GM19023 (cell line): ENCODE results near the gene CAMSAP1.
A peak's percentile ranks its signal among the peaks of the same experiment; 100 is the strongest.
"Not testable (repeated sequence)": the region's sequence is repeated elsewhere in the genome, so short reads cannot be mapped to it uniquely, and the experiment has no call there.

ENCODE experiments used
- ATAC-seq: cut with Tn5 transposase; IDR thresholded peaks from one replicate; pipeline ENCODE4 v1.9.1; 2021; ENCODE audit warnings: mild to moderate bottlenecking, moderate library complexity; ENCODE audit not compliant: unreplicated experiment

Gene CAMSAP1

DNA sequence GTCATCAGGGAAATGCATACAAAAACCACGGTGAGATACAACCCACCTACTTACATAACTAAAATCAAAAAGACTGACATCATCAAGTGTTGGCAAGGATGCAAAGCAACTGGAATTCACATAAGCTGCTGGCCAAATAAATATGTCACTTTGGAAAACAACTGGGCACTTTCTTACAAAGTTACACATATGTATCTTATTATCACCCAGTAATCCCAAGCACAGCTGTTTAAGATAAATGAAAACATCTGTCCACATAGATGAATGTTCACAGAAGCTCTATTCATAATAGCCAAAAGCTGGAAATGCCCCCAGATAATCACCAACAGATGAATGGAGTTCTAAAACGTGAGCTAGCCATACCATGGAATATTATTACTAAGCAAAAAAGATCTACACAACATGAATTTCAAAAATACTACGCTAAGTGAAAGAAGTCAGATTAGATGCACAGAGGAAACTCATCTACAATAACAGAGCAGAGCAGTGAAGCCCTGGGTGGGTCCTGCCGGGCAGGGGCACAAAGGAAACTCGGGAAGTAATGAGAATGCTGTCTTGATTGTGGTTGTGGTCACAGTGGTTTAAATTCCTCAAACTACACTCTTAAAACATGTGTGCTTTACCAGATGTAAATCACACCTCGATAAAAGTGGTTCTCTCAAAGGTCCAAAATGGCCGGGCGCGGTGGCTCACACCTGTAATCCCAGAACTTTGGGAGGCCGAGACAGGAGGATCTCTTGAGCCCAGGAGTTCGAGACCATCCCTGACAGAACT, 8.5 kb downstream of the CAMSAP1 start:
- no peak for ATAC-seq

GRCh38 chr9:135896626-135897025, 10.7 kb downstream of the CAMSAP1 start:
- ATAC-seq: no peak

- ATAC-seq: no peak
Measured at GRCh38 chr9:135896205-135896604, 11.1 kb downstream of the CAMSAP1 start.

- ATAC-seq: no peak
Measured at GRCh38 chr9:135895202-135895848, 12.0 kb downstream of the CAMSAP1 start.

DNA sequence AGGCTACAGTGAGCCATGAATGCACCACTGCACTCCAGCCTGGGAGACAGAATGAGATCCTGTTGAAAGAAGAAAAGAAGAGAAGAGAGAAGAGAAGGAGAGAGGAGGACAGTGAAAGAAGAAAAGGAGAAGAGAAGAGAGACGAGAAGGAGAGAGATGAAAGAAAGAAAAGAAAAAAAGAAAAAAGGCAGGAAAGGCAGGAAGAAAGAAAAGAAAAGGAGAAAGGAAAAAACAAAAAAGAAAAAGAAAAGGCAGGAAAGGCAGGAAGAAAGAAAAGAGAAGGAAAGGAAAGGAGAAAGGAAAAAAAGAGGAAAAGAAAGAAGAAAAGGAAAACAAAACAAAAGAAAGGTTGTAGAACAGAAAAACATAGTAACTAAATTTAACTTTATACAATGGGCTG, 14.2 kb downstream of the CAMSAP1 start:
- ATAC-seq: no peak

GRCh38 chr9:135892327-135892726, 15.0 kb downstream of the CAMSAP1 start:
- not testable (repeated sequence) for ATAC-seq

DNA sequence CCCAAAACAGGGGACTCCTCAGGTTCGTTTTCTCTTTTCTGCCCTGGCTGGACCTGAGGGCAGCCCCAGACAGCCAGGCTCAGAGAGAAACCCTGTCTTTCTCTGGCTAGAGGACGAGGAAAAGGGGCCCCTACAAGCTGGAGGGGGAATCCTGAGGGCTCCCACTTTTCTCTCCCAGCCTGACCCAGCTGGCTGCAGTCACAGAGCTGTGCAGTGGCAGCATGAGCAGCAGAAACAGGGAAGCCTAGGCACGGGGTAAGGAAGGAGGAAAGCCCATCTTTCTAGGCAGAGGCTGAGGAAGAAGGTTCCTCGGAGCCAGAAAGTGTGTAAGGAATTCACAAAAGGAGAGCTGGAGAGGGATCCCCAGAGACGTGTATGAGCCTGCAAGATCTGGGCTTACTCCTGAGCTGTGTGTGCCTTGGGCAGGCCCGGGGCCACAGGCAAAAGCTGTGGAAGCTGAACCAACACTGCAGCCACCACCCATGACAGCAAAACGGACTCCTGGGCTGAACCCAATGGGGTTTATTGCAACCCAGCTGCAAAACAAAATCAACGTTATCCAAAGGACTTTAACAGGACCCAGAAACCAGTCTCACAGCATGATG, 16.2 kb downstream of the CAMSAP1 start:
- no peak for ATAC-seq

DNA sequence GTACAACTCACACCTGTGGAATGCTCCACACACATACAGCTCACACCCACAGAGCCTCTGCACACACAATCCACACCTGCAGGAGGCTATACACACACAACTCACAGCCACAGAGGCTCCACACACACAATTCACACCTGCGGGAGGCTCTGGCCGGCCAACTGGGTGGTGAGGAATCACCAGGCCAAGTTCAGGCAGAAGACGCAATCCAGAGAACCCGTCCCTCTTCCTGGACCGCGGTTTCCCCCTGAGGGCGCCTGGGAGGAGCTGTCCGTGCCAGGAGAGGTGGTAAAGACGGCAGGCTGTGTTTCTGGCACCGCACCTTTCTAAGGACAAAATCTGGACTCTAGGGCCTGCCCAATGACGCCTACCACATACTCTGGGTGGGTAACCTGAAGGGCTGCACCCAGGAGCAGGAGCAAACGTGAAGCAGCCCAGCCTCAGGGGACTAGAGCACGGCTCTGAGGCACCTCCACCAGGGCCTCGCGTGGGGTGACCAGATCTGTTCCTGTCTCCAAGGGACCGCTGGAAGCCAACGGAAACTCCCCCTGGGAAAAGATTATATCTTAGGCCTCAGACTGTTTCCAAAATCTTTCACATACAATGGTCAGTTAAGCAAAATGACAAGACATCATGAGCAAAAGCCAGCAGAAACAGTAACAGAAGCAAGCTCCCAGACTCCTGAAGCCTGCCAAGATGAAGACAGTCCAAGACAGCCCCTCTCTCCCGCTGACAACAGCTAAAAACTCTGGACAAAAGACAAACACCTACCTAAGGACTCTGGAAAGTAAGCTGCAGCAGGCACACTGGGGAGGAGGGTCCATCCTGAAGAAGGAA, 16.9 kb downstream of the CAMSAP1 start:
- no peak for ATAC-seq

DNA sequence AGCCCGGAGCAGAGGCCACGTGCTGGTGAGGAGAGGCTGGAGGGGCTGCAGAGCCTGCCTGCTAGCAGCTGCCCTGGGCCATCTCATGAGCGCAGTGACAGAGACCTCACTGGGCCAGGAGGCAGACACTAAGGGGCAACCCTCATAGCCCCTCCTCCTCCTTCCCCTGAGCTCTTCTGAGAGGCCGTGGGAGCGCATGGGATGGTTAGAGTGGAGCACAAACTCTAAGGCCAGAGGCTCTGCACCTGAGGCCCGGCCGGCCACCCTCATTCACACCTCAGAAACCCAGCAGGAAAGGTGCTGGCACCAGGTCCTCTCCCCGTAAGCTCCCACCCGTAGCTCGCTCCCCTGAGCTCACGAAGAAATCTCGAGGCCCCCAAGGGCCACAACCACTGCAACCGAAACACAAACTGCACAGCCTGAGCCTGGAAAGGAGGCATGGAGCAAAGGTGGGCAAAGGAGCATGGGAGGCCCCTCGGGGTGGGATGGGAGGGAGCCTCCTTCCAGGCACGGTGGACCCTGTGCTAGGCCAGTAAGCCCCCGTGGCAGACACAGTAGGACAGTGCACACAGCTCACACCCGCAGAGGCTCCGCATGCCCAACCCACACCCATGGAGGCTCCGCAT, 17.7 kb downstream of the CAMSAP1 start:
- no peak for ATAC-seq

DNA sequence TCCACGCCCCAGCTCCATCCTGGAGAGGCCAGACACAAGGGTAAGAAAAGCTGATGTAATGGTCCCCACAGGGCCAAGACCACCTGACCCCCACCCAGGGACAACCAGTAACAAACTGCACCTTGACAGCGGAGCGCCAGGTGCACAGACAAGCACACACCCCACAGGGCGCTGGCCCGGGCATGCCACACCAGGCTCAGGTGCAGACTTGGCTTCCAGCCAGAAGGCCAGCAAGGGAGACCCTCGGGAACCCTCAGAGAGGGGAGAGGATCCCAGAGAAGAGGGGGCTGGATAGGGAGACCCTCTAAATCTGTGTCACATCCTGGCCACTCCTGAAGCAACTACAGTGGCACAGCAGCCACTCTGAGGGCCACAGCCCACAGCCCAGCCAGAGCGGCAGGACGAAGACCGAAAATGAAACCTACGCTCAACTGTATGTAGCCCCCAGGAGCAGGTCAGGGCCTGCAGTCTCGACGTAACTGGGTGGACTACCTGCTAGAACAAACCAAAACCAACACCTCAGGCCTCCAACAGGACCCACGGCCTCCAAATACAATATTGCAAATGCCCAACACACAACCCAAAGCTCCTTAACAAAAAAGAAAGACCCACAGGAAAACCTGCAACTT, 18.5 kb downstream of the CAMSAP1 start:
- ATAC-seq: no peak

DNA sequence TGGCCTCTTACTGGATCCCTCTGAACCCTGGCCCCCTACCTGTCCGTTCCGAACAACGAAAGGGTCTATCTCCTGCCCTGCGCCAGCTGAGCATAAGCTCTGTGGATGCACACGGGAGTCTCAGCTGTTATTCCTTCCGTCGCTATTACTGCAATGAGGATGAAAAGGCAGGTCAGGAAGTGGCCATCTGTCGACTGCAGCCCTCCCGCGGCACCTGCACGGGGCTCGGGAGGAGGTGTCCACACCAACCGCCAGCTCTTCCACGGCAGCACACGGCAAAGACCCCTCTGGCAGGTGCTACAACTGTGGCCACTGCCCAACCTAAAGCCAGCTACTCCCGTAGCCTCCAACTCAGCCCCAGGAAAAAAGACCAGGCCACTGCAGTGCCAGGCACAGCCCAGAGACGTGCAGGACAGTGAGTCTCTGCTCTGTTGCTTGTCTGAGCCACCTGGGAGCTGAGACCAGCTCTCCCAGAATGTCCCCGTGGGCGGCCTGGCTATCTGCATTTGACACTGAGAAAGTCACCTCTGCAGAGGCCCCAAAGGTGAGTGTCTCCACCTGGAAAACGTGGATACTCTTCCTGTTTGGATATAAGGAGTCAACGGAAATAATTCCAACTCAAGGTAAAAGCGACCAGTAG, 19.1 kb downstream of the CAMSAP1 start:
- no peak for ATAC-seq

DNA sequence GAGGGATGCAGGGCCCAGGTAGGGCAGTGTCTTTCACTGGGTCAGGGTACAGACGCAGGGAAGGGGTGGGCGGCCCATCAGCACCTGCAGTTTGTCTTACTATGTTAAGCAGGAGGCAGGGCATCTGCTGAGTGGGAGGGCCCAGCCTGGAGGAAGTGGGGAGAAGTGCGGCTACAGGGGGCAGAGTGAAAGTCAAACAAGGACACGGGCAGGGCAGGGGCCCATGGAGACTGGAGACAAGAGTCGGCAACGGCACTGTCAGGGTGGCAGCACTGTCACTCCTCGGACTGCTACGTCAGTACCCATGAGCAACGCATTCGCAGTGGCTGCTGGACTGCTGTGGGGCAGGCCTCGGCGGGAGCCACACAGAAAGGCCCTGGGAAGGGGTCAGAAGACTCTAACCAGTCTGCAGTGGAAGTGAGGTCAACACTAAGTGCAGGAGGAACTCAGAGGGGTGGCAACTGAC, 19.7 kb downstream of the CAMSAP1 start:
- peak; percentile 71 for ATAC-seq

DNA sequence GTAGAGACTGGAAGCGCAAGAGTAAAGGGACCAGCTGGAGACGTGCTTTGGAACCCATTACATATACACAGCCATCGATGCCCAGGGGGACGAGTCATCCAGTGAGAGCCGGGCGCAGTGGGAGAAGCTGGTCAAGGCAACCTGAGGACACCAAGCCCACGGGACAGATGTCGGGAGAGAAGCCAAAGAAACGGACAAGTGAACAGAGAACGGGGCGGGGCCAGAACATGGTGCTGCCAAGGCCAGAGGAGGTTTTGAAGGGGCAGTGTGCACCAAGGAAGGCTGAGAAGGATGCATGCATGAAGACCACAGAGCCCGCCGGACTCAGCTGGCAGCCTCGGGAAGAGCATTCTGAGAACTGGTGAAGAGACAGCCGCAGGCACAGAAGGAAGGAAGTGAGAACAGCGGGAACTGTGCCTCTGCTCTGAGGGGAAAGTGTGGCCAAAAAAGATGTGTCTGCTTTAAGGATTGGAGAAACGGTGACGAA, 20.3 kb downstream of the CAMSAP1 start:
- no peak for ATAC-seq

DNA sequence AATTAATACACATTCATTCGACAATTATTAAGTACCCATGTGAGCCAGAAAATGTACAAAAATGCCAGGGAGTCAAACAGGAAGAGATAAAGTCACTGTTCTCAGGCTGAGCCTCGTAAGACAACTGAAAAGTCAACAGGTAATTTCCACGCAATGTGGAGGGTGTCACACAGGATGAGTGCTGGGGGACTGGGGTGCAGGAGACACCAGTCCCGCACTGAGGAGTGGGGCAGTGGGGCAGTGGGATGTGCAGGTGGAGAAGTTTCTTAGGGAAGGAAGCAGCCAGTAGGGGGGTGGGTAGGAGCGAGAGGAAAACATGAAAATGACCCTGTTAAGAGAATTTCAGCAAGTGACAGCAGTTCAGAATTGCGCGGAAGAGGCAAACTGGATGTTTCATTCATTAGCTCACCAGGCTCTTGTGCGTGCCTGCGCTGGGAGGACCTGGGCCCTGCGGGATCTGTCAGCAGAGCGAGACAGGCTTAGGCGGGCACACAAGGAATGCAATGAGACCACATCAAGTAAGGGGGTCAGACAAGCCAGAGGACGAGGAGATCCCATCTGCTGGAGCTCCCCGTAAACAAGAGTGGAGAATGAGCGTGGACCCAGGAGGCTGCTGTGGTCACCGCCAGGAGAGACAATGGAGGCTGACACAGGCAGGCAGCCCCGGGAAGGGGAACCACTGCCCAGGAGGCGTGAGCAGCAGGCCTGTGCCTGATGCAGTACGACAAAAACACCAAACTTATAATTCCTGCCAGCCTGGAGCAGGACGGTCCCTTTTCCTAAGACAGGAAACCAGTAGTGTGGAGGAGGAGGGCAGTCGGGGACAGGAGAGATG, 21.0 kb downstream of the CAMSAP1 start:
- no peak for ATAC-seq

DNA sequence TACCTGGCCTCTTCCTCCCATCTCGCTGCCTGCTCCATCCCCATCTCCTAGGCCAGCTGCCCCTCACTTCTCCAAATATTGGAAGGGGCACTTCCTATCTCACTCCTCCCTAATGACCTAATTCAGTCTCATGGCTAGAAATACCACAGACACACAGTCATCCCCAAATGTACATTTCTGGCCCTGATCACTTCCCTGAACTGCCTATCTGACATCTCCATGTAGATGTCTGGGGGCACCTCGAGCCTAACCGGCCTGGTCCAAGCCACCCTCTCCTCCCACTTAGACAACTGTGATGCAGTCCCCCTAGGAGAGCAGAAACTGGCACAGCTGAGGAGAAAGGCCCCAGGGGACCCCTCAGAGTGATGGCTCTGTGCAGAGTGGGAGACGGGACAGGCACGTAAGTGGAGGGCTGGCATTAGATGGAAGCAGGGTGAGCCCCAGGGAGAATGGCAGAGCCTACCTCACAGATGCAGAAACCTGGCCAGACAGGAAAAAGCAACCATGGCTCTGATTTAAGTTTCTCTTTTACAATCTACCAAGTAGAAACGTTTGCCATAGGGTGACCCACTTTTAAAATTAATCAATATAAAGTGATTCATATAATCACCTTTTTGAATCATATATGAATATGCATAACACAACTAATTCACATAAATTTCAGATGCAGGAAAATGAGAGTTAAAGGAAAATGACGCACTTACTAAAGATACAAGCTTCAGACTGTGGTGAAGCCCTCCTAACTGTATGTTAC, 22.1 kb downstream of the CAMSAP1 start:
- ATAC-seq: no peak

GRCh38 chr9:135884328-135885035, 22.9 kb downstream of the CAMSAP1 start:
- ATAC-seq: no peak

DNA sequence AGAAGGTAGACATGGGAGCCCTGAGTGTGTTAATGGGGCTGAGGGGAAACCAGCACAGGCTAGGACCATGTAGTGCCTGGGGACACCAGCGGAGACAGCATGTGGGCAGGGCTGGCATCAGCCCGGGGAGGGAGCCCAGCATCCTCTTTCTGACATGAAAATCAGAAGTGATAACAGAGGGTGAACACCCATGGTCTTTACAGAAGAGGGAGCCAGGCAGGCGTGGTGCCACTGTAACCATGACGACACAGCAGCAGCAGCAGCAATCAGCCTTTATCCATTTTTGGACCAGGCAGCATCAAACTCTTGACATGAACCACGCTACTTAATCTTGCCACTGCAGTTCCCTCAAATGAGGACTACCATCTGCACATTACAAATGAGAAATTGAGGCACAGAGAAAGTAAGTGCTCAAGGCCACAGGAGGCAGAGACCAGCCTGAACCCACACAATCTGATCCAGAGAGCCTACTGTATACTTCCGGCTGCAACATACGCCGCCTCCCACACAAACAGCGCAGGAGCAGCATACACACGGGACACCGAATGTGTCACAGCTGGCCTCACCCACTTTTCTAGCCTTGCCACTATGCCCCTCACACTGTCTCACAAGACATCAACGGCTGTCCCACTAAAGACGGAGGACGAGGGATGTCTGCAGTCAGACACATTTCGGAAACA, 23.8 kb downstream of the CAMSAP1 start:
- no peak for ATAC-seq
